ENCODE results near the gene ADK.

- no peak for TF ChIP-seq CTCF (IDR thresholded peaks at IDR 0.05)
- TF ChIP-seq POLR2A (IDR thresholded peaks at IDR 0.05) = no peak
Measured at GRCh38 chr10:74377476-74377875, 226.5 kb downstream of the ADK start.

All from right lobe of liver (tissue), 4 donors.